GM19193 (cell line): ENCODE results near the gene TAX1BP3.

Experiments
- POLR2A ChIP-seq: IDR thresholded peaks from 4 replicates; pipeline ENCODE4 v1.6.1; 2011; ENCODE audit not compliant: insufficient read depth, insufficient read length; ENCODE audit errors: extremely low read depth

The TAX1BP3 gene

GRCh38 chr17:3691617-3692067, 23.3 kb upstream of the TAX1BP3 start:
- TF ChIP-seq POLR2A, result no peak

GRCh38 chr17:3690094-3690715, 21.8 kb upstream of the TAX1BP3 start:
- TF ChIP-seq POLR2A, result no peak

GRCh38 chr17:3689262-3690093, 21.1 kb upstream of the TAX1BP3 start:
- no peak for TF ChIP-seq POLR2A

- TF ChIP-seq POLR2A, result no peak
Observed at GRCh38 chr17:3688852-3689261, 20.5 kb upstream of the TAX1BP3 start.

GRCh38 chr17:3688027-3688553, 19.7 kb upstream of the TAX1BP3 start:
- no peak for TF ChIP-seq POLR2A

- no peak for TF ChIP-seq POLR2A
Observed at GRCh38 chr17:3685174-3685573, 16.8 kb upstream of the TAX1BP3 start.

GRCh38 chr17:3683054-3683511, 14.7 kb upstream of the TAX1BP3 start:
- TF ChIP-seq POLR2A, result no peak

GRCh38 chr17:3682033-3682432, 13.7 kb upstream of the TAX1BP3 start:
- TF ChIP-seq POLR2A, result no peak

GRCh38 chr17:3681565-3681964, 13.2 kb upstream of the TAX1BP3 start:
- TF ChIP-seq POLR2A, result no peak

GRCh38 chr17:3681057-3681456, 12.7 kb upstream of the TAX1BP3 start:
- TF ChIP-seq POLR2A, result no peak

- TF ChIP-seq POLR2A, result no peak
Observed at GRCh38 chr17:3679531-3680126, 11.3 kb upstream of the TAX1BP3 start.

GRCh38 chr17:3678821-3679530, 10.6 kb upstream of the TAX1BP3 start:
- no peak for TF ChIP-seq POLR2A

- no peak for TF ChIP-seq POLR2A
Observed at GRCh38 chr17:3678095-3678820, 9.9 kb upstream of the TAX1BP3 start.

GRCh38 chr17:3675886-3676285, 7.5 kb upstream of the TAX1BP3 start:
- TF ChIP-seq POLR2A, result no peak

GRCh38 chr17:3672571-3672970, 4.2 kb upstream of the TAX1BP3 start:
- no peak for TF ChIP-seq POLR2A

- no peak for TF ChIP-seq POLR2A
Observed at GRCh38 chr17:3669548-3669947, 1.2 kb upstream of the TAX1BP3 start.
